ENCODE results near the gene ZFYVE9.

The ZFYVE9 gene

DNA sequence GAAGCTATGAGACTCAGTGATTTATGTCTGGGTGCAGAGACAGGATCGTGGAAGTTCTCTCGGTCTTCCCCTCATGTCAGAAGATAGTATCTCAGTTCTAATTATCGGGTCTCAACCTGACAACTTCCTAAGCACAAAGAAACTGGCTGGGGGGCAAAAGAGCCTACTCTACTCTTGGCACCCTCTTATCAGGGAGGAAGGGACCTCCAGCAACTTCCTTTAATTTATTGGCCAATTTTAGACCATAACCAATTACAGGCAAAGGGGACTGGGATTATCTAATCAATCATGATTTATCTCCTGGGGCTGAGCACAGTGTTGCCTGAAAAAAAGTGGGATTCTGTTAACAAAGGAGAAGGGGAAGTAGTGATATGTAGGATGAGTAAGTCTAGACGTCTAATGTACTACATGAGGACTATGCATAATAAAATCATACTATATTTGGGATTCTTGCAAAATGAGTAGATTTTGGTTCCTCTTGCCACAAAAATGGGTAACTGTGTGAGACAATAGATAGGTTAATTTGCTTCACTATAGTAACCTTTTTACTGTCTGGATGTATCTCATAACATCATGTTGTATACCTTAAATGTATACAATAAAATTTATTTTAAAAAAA is 98.8 kb downstream of the ZFYVE9 start:
- DNase-seq (ENCODE audit: low read depth in 2 of 2) = no peak

- no peak for DNase-seq (ENCODE audit: low read depth in 2 of 2)
These were observed 101.5 kb downstream of the ZFYVE9 start for GRCh38 chr1:52243221-52243987.

DNA sequence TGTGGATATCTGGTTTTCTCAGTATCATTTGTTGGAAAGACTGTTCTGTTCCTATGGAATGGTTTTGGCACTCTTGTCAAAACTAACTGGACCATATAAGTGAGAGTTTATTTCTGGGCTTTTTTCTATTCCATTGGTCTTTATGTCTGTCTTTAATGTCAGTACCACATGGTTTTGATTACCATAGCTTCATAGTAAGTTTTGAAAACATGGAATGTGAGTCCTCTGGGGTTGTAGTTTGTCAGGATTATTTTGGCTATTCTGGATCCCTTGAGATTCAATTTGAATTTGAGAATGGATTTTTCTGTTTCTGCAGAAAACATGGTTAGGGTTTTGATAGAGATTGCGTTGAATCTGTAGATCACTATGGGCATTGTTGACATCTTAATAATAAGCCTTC is 107.9 kb downstream of the ZFYVE9 start:
- no peak for DNase-seq (ENCODE audit: low read depth in 2 of 2)

- DNase-seq (ENCODE audit: low read depth in 2 of 2) = no peak
These were observed 111.5 kb downstream of the ZFYVE9 start for GRCh38 chr1:52253421-52253820.

DNA sequence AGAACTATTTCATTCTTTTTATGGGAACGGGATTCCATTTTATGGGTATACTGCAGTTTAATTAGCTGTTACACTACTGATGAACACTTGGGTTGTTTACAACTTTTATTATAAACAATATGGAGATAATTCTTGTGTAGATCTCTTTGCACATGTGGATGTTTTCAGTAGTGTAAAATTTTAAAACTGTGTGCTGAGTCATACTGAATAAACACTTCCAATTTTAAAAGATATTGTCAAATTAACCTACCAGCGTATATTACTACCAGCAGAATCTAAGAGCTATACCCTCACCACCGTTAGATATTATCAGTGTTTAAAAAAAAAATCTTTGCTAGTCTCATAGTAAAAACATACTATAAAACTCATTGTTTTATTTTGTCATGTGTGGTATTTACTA is 118.0 kb downstream of the ZFYVE9 start:
- DNase-seq (ENCODE audit: low read depth in 2 of 2) = no peak

- no peak for DNase-seq (ENCODE audit: low read depth in 2 of 2)
These were observed 121.4 kb downstream of the ZFYVE9 start for GRCh38 chr1:52263153-52263910.

DNA sequence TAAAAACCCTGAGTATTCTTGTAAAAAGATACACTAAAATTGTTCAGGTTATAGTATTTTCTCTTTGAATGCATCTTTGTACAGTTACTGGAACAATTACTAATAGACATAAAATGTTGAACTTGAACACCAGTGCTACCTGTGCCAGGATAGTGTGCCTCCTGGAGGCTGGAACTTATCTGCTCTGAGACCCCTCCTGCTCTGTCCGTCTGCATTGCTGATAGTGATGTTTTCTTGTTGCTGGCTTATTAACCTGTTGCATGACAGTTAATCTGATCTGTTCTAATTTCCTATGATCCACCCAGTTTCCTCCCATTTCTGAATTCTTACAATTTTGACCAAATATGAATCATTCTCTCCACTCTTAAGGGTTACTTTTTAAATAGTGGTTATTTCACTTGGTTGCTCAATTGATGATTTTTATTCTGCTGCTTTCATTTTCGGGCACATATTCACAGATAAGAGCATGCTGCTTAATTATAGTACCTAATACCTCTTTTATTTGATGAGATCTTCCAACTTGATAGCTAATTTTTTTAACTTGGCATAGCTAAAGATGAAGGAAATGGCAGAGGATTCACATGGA is 122.7 kb downstream of the ZFYVE9 start:
- no peak for DNase-seq (ENCODE audit: low read depth in 2 of 2)

- no peak for DNase-seq (ENCODE audit: low read depth in 2 of 2)
These were observed 124.6 kb downstream of the ZFYVE9 start for GRCh38 chr1:52266507-52266906.

DNA sequence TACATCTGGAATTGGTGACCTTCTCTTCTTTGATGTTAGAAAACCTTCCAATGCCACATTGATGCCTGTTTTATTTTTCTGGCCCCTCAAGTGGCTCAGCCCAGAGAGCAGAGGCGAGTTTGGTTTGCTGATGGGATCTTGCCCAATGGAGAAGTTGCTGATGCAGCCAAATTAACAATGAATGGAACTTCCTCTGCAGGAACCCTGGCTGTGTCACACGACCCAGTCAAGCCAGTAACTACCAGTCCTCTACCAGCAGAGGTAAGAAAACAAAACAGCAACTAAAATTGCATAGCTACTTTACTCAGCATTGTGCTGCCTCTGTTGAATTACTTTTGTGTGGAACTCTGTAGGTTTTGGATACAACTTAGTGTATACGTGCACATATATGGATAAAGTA is 126.5 kb downstream of the ZFYVE9 start:
- no peak for DNase-seq (ENCODE audit: low read depth in 2 of 2)

DNA sequence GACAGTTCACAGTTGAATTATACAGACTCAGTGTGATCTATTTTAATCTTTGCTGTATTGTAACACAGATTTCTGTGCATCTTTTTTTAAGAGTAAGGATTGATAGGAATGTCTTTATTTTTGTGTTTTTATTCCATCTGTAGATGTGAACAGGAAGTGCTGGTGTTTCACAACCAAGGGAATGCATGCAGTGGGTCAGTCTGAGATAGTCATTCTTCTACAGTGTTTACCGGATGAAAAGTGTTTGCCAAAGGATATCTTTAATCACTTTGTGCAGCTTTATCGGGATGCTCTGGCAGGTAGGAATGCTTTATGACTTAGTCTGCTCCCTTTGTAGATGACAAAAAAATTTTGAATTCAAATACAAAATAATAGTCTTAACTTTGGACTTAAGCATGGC is 139.6 kb downstream of the ZFYVE9 start:
- no peak for DNase-seq (ENCODE audit: low read depth in 2 of 2)

DNA sequence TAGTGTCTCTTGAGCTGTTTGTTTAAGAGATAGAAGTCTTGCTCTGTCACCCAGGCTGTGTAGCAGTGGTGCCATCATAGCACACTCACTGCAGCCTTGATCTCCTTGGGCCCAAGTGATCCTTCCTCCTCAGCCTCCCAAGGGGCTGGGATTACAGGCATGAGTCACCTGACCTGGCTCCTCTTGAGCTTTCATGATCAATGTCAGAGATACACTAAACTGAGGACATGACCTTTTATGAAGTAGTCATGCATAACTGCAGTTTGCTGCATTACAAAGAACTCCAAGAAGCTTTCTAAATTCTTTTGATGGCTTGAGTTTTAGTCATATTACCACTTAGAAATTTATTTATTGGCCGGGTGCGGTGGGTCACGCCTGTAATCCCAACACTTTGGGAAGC is 146.4 kb downstream of the ZFYVE9 start:
- DNase-seq (ENCODE audit: low read depth in 2 of 2) = no peak

DNA sequence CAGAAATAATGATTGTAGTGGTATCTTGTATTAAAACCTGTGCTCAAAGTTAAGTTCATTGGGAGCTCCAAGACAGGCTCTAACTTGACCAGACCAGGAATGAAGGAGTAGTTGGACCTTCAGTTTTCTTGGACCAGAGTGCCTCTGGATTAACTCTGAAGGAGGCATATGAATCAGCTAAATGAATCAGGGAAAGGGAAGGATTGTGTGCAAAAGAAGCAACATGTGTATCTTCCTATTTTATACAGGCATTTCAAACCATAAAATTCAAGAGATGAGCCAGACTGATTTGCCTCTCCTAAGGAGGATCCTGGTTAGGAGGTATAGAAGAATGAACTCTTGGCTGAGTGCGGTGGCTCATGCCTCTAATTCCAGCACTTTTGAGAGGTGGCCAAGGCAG is 152.7 kb downstream of the ZFYVE9 start:
- DNase-seq (ENCODE audit: low read depth in 2 of 2) = no peak

GRCh38 chr1:52296345-52296744 is 154.5 kb downstream of the ZFYVE9 start:
- no peak for DNase-seq (ENCODE audit: low read depth in 2 of 2)

DNA sequence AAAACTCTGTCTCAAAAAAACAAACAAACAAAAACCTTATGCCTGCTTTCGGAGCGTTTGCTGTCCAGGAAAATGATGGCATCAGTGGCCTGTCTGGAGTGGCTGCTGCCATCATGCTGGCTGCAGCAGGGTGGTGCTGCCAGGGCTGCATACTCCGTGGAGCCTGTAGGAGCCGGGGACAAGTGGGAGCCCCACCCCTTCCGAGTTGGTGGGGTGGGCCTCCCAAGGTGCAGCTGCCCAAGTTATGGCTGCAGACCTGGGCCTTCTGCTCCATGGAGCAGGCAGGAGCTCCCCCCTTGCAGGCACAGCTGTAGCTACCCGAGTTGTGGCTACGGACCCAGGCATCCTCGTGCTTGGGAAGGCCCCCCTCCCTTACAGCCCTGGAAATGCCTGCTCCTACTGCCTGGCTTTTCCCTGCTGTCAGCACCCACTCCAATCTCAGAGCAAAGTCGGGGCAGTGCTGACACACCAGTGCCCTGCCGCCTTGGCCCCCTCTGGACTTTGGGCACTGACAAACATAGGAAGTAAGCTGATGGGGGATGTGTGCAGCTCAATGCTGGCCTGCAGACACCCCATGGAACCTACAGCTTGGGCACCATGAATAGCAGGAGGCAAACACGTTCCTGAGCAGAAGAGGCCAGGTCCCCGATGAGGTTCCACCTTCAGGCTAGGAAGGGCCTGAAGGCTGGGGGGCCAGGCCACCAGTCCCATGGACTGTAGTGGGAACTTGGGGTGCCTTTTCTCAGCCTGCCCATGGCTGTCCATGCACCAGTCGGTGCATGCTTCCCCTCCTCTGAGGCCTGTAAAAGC is 163.7 kb downstream of the ZFYVE9 start:
- DNase-seq (ENCODE audit: low read depth in 2 of 2) = no peak

DNA sequence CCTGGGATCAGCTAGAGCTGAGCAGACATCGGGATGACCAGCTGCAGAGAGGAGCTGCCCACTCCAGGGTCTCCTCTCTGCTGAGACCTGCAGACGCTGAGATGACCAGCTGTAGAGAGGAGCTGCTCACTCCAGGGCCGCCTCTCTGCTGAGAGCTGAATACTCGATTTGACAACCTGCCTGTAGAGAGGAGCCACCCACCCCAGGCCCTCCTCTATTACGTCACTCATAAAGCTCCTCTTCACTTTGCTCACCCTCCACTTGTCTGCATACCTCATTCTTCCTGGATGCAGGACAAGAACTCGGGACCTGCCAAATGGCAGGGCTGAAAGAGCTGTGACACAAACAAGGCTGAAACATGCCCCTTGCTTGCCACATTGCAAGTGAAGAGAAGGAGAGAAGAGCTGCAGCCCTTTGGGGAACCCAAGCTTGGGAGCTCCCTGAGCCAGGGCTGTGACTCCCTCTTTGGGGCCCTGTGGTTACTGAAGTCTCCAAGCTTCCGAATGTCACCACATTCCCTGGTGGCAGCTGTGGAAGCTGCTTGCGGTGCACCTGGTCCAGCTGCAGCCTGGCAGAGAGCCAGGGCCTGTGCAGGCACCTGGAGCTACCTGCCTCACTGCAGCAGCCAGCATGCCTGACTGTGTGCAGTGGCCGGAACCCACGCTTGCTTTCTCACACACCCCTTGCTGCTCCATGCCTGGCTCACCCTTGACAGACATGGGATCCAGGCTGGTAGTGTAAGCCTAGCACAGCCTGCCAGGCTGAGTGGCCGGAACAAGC is 164.5 kb downstream of the ZFYVE9 start:
- DNase-seq (ENCODE audit: low read depth in 2 of 2) = no peak

DNA sequence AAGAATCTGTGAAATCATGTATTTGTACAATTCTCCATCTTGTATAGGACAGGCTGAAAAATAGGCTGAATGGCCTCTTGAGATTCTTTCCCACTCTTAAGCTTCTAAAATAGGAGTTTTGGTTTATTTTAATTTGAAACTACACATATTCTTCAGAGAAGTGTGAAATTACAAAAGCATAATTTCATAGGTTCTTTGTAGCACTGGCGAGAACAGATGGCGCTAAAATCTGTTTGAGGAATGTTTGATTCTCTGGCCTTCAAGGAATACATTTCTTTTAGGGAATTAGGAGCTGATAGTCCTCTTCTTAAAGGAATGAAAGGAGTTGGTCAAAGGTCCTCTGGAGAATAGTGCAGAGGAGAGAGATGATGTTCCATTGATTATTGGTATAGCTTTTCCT is 179.2 kb downstream of the ZFYVE9 start:
- DNase-seq (ENCODE audit: low read depth in 2 of 2) = no peak

DNA sequence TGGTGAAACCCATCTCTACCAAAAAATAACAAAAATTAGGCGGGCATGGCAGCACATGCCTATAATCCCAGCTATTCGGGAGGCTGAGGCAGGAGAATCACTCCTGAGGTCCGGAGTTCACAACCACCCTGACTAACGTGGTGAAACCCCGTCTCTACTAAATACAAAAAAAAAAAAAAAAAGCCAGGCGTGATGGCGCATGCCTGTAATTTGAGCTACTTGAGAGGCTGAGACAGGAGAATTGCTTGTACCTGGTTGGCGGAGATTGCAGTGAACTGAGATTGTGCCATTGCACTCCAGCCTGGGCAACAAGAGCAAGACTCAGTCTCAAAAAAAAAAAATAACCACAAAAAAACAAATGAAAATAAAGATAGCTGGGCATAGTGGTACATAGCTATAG is 181.8 kb downstream of the ZFYVE9 start:
- no peak for DNase-seq (ENCODE audit: low read depth in 2 of 2)

DNA sequence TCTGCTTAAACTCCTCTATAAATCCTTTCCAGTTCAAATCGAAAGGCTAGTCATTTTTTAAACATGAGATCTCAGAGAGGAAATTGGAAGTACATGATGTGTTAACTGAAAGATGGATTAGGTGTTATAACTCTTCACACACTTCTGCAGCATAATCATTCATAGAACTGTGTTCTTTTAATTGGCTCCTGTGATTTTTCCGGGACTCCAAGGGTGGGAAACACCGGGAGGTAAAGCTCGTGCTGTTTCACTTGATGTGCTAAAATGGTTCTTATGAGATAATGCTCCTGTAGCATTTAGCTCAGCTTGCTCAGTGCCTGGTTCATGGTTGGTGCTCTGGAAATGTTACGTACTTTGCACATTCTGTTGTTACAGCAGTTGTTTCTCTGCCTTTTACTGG is 183.9 kb downstream of the ZFYVE9 start:
- DNase-seq (ENCODE audit: low read depth in 2 of 2) = no peak

GRCh38 chr1:52328615-52329014 is 186.7 kb downstream of the ZFYVE9 start:
- DNase-seq (ENCODE audit: low read depth in 2 of 2) = no peak

GRCh38 chr1:52332411-52332810 is 190.5 kb downstream of the ZFYVE9 start:
- no peak for DNase-seq (ENCODE audit: low read depth in 2 of 2)
